Brain microvascular endothelial cell (primary cell): ENCODE results near the gene TBC1D1.

Source experiments
- DNase-seq: peaks from one replicate; pipeline ENCODE4 v3.0.0-alpha.2; 2020
- H3K27ac ChIP-seq: fragments of 250-450 bp; sonication (Bioruptor Pico); 2 replicates; pipeline ENCODE4 v1.5.1; 2020; ENCODE audit warnings: mild to moderate bottlenecking, moderate library complexity
- H3K27me3 ChIP-seq: fragments of 250-450 bp; sonication (Bioruptor Pico); replicated peaks from 2 replicates; pipeline ENCODE4 v1.5.1; 2020; ENCODE audit warnings: mild to moderate bottlenecking
- H3K36me3 ChIP-seq: fragments of 250-450 bp; sonication (Bioruptor Pico); replicated peaks from 2 replicates; pipeline ENCODE4 v1.5.1; 2020; ENCODE audit warnings: mild to moderate bottlenecking
- H3K4me3 ChIP-seq: 2 replicates; pipeline ENCODE4 v1.5.1; 2011; ENCODE audit warnings: low read depth, mild to moderate bottlenecking, control low read depth, low read length, moderate library complexity
- CTCF ChIP-seq: IDR thresholded peaks from 2 replicates; pipeline ENCODE4 v1.5.1; 2011; ENCODE audit warnings: low read depth, mild to moderate bottlenecking, moderate library complexity, low read length, control low read depth, inconsistent platforms; ENCODE audit errors: missing control alignments
- in situ Hi-C: cut with HindIII; loops from 2 replicates; pipeline ENCODE4 v1.10.0; 2017; ENCODE audit warnings: low sequenced_read_pairs, low pct_ligation_motif_present

The TBC1D1 gene

GRCh38 chr4:37882665-37883296 is 8.1 kb upstream of the TBC1D1 start:
- H3K27me3 ChIP-seq = no peaks in the 10 kb centered on the region
- no peak overlapping the region for H3K27ac ChIP-seq
- in situ Hi-C loops = no loop called here
- H3K4me3 ChIP-seq = no peak overlapping the region
- no peaks in the 10 kb centered on the region for H3K36me3 ChIP-seq
- no peak for DNase-seq
- peak; percentile 17 for TF ChIP-seq CTCF

GRCh38 chr4:37884855-37885487 is 5.9 kb upstream of the TBC1D1 start:
- TF ChIP-seq CTCF = no peak
- DNase-seq = no peak
- H3K4me3 ChIP-seq = no peak overlapping the region
- no peak overlapping the region for H3K27ac ChIP-seq
- H3K27me3 ChIP-seq = no peaks in the 10 kb centered on the region
- in situ Hi-C loops = no loop called here
- no peaks in the 10 kb centered on the region for H3K36me3 ChIP-seq

GRCh38 chr4:37885496-37885895 is 5.4 kb upstream of the TBC1D1 start:
- Histone ChIP-seq H3K27me3 (no peaks in the 10 kb centered on the region), H3K36me3 (no peaks in the 10 kb centered on the region), H3K27ac (no peak overlapping the region), H3K4me3 (no peak overlapping the region)
- no peak for TF ChIP-seq CTCF
- in situ Hi-C loops = no loop called here
- peak; percentile 45 for DNase-seq

- no peak for TF ChIP-seq CTCF
- in situ Hi-C loops = no loop called here
- DNase-seq = no peak
- Histone ChIP-seq H3K27ac (no peak overlapping the region), H3K27me3 (no peaks in the 10 kb centered on the region), H3K36me3 (no peaks in the 10 kb centered on the region), H3K4me3 (peak overlapping the region; percentile 62)
Measured at GRCh38 chr4:37889849-37890800, 759 bp upstream of the TBC1D1 start.

- H3K27me3 ChIP-seq = no peaks in the 10 kb centered on the region
- TF ChIP-seq CTCF = no peak
- no peak for DNase-seq
- peak overlapping the region; percentile 62 for H3K4me3 ChIP-seq
- in situ Hi-C loops = no loop called here
- H3K27ac ChIP-seq = no peak overlapping the region
- H3K36me3 ChIP-seq = no peaks in the 10 kb centered on the region
Measured at GRCh38 chr4:37891260-37892159, 626 bp downstream of the TBC1D1 start.
